HG03571 (cell line): ENCODE measurements around the gene APP.
"Not testable (repeated sequence)": the region's sequence is repeated elsewhere in the genome, so short reads cannot be mapped to it uniquely, and the experiment has no call there.

ENCODE experiments used
- ATAC-seq: cut with Tn5 transposase; IDR thresholded peaks from one replicate; pipeline ENCODE4 v1.9.1; 2021; ENCODE audit not compliant: unreplicated experiment

Gene APP

DNA sequence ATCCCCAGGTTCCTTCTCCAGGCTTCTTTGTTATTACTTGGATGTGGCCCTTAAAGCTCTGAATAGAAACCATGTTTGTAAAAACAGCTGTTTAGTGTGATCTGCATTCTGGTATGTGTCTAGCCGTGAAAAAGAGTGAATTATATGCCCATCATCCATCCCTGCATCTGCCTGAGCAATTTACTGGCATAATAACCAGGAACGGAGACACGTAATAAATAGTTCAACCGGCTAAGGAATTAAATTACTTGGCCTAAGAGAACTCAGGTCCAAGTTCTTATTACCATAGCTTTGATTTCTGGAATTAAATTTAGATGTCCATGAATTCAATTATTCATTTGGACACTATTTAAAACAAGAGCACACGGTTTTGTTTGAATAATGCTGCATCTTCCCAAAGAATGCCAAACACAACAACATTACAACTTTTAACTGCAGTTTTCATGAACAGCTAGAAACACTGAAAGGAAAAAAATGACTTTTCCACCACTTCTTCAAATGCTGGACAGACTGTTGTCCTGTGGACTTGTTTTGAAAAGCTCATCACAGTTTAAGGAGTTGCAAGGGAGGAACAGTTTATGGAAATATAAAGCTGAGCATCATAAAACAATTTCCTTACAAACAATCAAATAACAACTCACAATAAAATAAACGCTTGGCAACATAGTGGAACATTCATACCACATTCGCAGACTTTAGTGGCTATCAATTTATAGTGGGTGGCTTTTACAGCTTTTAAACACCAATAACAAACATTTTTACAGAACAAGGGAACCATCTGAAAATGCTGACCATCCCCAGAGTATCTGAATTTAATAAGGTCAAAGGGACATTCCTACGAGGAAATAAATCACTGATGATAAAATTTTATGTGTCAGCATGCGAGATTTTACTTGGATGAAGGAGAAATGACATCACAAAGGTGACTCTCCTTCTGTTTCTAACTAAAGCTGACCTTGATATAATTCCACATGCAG lies 144.7 kb downstream of the APP start:
- ATAC-seq, result no peak

DNA sequence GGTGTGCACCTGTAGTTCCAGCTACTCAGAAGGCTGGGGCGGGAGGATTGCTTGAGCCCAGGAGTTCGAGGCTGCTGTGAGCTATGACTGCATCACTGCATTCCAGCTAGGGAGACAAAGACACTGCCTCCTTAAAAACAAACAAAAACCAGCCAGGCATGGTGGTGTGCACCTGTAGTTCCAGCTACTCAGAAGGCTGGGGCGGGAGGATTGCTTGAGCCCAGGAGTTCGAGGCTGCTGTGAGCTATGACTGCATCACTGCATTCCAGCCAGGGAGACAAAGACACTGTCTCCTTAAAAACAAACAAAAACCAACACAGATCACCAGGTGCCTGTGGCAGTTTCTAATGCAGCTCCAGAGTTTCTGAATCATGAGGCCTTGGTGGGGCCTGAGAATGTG lies 147.2 kb downstream of the APP start:
- ATAC-seq, result not testable (repeated sequence)

DNA sequence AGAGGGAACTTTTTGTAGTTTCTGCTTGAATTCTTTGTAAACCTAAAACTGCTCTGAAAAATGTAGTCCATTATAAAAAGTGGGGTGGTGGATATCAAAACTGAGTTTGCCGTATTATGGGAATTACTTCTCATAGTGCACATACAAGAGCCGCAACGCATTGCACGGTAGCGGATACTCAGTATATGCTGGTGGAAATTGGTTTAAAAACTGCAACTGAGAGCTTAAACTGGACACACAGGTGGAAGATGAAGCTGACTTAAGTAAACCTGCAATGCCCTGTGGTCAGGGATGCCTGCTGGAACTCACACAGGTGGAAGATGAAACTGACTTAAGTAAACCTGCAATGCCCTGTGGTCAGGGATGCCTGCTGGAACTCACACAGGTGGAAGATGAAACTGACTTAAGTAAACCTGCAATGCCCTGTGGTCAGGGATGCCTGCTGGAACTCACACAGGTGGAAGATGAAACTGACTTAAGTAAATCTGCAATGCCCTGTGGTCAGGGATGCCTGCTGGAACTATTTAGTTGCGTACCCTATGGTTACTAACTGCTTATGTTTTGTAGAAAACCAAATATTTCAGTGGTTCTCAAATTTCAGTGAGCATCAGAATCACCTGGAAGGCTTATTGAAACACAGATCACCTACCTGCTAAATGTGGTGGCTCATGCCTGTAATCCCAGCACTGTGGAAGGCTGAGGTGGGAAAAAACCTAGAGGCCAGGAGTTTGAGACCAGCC lies 147.8 kb downstream of the APP start:
- ATAC-seq, result not testable (repeated sequence)

DNA sequence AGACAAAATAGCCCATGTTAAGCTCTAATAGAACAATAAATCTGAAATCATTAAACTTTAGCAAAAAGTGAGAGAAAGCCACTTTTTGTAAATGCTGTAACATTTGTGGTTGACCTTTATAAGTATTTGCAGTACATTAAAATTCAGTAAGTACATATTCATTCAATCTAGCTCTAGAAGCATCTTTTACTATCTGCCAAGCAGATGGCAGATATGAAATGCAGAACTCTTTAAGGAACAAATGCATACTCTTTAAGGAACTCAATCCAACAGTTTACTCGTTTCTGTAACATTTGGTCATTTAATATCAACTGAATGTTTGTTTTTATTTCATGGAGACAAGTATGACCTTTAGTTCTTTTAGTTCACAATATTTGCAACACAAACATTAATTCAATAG lies 150.1 kb downstream of the APP start:
- ATAC-seq, result no peak

DNA sequence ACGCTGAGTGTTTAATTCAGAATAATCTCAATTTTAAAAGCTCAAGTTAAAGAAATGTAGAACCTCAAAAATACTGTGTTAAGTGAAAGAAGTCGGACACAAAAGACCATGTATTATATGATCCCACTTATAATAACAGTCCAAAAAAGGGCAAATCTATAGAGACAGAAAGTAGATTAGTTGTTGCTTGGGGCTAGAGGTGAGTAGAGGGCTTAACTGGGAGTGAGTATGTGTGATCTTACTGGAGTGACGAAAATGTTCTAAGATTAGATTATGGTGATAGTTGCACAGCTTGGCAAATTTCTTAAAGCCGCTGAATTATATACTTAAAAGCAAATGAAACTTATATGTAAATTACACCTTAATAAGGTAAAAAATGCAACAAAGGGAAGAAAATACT lies 150.5 kb downstream of the APP start:
- ATAC-seq, result no peak

DNA sequence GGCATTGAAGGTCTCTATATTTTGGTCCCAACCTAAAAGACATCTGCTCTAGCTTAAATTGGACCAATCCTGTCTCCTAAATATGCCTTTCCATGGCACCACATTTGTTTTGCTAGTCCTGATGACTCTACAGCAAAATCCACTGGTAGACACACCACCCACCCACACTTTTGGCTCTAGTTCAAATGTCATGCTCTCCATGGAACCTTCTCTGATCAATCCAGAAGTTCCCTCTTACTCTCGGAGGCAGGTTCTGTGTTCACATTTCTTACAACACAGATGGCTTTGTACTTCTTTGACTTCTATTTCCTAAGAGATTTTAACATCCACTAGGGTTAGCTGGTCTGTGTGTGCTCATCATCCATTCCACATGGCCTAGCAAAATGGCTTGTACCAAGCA lies 151.3 kb downstream of the APP start:
- ATAC-seq, result no peak

DNA sequence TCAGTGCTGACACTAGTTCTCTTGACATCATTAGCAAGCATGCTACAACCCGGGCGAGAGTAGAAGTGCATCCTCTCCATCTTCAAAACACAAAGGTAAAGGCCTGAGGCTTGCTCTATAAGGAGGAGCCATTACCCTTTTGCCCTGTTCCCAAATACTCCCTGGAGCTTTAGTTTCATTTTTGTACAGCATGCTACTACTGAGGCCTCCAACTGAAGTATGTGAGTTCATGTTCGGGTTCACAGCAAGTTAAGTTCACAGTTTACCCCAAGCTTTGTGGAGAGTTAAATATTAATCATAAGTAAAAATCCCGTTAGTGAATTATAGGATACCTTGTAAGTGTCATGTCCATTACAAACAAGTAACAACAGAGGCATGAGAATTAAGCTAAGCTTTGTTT lies 156.6 kb downstream of the APP start:
- no peak for ATAC-seq

DNA sequence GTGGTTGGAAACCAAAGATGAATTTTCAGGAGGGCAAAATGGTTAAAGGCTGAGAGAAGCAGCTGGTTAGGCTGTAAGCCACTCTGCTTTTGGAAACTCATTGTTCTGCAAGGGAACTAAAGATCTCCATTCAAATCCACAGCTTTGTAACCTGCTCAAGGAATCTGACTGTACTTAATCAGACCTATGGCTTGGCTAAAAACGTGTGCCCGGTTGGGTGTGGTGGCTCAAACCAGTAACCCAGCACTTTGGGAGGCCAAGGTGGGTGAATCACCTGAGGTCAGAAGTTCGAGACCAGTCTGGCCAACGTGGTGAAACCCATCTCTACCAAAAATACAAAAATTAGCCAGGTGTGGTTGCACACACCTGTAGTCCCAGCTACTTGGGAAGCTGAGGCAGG lies 158.1 kb downstream of the APP start:
- not testable (repeated sequence) for ATAC-seq

DNA sequence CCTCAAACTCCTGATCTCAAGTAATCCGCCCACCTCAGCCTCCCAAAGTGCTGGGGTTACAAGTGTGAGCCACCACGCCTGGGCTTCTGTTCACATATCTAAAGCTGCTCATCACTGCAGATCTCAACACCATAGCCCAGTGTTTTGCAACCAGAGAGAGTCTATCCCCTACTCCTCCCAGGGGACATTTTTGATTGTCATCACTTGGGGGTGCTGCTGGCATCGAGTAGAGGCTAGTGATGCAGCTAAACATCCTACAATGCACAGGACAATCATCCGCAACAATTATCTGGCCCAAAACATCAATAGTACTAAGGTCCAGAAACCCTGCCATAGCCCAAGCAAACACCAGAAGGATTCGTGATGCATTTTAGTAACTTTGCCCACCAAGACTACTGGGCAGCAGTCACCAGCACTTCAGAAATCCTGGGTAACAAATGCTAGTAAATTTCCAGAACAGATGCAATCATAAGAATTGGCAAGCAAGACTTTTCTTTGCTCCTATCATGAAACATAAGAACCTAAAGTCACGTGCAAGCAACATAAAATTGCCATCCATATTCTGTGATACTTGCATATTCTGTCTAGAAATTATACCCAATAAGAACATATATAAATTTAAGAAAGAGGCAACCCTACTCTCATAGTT lies 159.2 kb downstream of the APP start:
- ATAC-seq, result no peak

DNA sequence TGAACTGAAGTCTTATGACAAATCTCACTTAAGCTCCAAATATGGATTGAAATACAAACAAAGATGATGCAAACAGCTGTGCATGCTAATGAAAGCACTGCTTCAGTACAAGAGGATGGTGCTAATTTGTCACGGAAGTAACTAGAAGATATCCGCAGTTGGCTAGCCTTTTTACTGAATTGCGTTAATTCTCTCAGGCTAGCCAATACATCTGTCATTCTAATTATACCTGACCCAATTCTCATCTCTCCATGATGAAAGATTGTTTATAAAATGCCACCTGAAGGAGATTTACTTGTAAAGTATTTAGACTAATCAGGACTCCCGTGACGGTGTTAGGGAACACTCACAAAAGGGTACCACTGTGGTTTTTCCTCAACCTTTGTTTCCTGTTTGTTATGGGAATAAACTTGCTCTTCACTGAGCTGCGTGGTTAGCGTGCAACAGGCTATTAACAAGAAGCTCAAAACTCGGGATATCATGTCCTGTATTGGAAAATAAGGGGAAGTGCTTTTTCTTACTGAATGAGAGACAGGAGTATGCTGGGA lies 162.5 kb downstream of the APP start:
- ATAC-seq, result no peak

DNA sequence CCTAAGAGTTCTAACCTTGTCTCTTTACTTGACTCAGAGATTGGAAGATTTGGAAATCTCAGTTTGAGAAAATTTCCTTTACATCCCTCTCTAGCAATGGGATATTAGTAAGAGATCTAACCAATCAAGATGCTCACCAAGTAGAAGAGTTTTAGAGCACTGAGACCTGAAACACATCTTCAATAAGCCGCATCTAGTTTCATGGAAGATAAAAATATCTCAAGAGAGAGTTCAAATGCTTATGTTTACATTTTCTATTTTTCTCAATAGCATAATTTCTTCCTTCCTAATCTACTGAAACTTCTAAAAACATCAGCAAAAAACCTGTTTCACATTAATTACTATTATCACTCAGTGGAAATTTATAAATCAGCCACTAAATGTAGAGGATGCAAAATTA lies 165.1 kb downstream of the APP start:
- ATAC-seq, result no peak

DNA sequence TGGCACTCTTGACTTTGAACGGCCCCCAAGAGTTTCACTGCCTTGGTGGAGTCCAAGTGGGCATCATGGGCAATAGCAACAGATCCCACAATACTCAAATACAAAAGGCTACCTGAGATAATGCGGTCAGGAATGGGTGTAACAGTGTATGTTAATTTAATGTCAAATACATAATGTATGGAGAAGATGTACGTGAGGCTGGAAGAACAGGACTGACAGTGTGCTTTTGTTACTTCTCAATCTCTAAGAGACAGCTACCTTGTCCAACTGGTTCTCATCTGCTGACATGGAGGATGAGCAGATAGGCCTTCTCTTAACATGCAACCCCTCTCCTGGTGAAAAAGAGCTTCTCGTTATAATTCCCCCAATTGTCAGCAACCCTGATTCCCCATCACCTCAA lies 167.2 kb downstream of the APP start:
- no peak for ATAC-seq

DNA sequence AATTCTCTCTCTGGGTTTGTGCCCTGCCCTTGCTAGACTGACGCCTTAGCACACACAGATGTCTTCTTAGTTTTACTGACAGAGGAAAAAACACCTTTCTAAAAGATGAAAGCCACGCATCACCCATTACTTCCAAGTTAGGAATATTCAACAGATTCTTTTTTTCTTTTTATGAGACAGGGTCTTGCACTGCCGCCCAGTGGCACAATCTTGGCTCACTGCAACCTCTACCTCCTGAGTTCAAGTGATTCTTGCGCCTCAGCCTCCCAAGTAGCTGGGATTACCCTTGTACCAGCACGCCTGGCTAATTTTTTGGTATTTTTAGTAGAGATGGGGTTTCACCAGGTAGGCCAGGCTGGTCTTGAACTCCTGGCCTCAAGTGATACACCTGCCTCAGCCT lies 169.2 kb downstream of the APP start:
- no peak for ATAC-seq

DNA sequence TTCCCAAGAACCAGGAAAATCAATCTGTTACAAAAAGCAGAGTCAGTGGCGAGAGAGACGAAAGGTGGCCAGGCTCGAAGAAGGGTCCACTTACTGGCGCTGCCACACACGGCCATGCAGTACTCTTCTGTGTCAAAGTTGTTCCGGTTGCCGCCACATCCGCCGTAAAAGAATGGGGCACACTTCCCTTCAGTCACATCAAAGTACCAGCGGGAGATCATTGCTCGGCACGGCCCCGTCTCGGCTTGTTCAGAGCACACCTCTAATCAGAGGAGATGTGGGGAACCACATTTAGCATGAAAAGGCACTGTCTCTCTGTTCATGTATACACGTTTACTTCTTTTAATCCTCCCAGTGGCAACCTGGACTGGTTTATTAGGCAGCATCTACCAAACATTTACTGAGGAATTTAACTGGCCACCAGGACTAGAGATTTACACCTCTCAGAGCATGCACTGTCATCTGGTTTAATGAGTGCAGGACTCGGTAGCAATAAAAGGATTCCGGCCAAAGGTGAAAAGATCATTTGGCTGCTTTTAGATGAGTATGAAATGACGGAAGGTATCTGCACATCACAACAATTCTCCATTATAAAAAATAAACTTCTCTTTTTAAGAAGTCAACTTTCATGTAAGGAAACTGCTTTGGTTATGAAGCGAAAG lies 170.5 kb downstream of the APP start:
- no peak for ATAC-seq

DNA sequence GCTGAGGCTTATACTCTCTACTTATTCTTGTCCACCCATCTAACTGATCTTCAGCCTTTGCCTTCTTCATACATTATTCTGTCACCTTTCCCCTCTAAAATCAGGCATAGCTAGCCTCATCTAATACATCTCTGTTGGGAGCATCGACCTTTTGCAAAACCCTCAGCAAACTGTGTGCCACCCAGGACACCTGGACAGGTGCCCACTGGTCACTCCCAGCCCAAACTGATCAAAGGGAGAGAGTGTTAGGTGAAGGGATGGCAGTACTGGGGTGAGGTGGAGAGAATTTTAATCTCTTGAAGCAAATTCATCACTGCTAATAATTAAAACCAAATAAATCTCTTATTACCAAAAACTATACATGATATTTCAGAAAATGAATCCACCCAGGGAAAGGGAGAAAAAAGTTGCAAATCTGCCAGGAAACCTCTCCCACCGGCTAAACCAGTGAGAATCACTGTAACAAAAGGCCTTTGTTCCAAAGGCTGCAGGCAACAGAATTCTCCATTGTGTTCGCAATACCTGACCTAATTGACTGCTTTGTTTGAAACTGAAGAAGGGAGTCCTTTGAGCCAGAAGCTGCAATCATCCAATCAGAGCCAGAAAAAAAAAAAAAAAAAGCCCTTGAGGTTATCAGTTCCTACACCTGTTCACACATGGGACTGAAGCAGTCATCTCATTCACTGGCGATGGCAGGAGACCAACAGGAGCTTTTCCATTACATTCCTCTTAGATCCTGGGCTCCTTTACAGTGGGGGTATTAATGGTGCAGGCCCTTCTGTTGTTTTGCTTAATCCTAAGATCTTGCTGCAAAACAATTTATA lies 172.6 kb downstream of the APP start:
- ATAC-seq, result no peak

DNA sequence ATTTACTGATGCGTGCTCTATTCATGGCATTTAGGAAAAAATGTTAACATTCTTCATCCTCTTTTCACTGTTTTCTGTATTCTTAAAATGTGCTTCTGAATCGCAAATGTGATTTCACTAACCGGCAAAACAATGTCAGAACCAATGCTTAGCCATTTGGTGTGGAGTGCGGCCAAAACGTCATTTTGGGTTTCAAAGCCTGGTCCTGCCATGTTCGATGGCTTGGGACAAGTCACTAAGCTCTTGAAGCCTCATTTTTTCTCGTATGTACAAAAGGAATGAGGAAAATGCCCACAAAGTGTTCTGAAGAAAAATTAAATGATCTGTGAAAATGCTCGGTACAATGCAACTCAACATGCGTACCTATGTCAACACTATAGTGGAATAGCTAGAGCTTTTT lies 175.3 kb downstream of the APP start:
- no peak for ATAC-seq

DNA sequence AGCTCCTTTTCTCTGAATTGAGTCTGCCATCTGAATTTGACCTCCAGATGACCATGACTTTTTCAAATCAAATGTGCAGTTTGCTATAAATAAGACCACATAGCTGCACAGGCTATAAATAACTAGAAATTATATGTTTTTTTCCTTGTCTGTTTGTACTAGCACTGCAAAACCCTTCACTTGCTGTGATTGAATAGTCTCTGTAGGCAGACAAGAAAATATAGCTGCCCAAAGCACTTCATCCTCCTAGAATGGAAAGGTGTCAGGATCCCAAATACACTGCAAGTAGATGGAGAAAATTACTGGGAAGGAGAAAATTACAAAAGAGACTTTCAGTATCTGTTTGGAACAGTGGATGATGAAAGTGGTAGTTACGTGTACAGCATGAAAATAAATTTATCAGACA lies 175.8 kb downstream of the APP start:
- no peak for ATAC-seq

DNA sequence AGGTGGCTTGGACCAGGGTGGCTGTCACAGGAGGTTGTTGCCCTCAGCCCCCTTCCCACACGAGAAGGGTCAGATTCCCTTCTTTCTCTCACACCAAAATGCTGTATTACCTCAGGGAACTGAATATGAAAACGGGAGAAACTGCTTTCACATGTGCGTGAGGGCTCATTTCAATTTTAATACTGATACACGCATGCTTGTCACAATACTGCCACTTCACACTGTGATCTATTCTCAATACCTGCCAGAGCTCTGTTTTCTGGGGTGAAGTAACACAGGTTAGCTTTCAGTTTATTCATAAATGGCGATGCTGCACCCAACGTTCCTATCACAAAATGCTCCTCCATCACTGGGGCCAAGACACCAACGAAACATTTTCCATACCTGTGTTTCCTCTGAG lies 181.8 kb downstream of the APP start:
- ATAC-seq, result no peak

DNA sequence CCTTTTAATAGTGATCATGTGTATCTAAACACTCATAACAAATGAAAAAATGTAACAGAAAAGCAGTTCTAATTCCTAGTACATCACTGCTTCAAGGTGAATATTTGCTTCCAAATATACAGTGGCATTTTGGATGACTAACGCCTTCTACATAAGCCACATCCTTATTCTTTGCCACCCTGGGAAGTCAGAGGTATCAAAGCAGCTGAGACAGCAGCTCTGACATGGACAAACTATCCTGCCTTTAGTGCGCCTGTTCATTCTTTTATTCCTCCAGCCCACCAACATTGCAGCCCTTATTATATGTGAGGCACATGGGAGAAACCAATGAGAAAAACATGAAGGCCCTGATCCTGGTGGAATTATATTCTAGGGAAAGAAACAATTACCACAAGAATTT lies 183.0 kb downstream of the APP start:
- ATAC-seq, result no peak

DNA sequence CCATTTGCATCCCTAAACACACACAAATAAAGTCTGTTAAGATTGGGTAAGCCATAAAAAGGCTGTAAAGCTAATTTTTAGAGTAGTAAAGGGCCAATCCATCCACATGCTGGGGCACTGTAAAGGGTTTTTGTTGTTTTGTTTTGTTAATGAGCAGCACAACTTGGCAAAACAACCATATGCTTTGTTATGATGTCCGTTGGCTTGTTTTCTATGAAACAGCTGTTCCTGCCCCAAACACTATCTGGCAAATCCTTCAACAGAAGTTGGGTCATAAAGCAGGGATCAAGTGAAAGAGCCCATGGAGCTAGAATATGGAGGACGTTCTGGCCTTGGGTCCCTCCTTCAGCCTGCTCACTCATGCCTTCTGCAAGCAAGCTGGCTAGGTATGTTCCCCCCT lies 183.6 kb downstream of the APP start:
- ATAC-seq, result no peak
